Testis (tissue), 2 donors: ENCODE measurements around the gene PRR29.

Experiments used
- POLR2A ChIP-seq: fragments of 450-650 bp; IDR thresholded peaks from one replicate; pipeline ENCODE4 v1.6.1; 2017; ENCODE audit warnings: antibody characterized with exemption, mild to moderate bottlenecking, moderate library complexity
- TF ChIP-seq, protein P1 (sequence below), 3 experiments: fragments of 450-650 bp in 2 of 3; fragments of 200-600 bp in 1 of 3; sonication (generic) in 1 of 3; IDR thresholded peaks; one replicate each; pipeline ENCODE4 v1.5.1; 2016 to 2019; ENCODE audit warnings: antibody characterized with exemption in 3 of 3, mild to moderate bottlenecking in 2 of 3, moderate library complexity in 1 of 3

DNA sequence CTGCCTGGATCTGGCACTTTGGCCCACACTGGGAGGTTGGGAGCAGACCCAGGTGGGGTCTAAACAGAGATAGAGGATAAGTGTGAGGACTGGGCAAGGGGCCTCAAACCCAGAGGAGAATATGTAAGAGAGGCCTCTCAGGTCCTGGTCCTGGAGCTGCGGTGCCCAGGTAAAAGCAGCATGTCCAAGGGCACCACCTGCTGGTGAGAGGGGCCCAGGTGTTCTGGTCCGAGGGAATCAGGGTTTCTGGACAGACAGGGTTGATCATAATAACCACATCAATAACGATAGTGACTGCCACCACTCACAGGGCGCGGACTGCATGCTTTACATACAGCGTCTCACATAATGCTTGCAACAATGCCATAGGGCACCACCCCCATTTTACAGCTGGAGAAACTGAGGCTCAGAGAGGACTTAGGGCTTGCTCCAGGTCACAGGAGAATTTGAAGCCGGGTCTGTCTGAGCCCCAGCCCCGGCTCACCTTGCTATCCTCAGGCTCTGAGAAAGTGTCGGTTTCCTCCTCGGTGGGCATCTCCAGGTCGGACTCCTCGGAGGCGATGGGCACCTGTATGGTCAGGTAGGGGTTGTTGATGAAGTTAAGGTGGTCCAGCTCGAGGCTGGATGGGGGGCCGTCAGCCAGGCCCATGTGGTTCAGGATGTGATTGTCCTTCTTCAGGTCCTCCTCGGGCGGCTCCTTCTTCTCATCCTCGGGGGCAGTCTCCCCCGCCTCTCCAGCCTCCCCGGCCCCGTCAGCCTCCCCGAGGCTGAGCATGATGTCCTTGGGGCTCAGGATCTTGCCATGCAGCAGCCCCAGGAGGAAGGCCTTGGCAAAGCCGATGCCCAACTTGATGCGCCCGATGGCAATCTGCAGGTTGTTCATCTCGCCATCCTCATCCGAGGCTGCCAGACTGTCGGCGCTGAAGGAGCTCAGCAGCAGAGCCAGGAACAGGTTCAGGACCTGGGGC is 46.9 kb upstream of the PRR29 start:
- TF ChIP-seq, protein P1, sequence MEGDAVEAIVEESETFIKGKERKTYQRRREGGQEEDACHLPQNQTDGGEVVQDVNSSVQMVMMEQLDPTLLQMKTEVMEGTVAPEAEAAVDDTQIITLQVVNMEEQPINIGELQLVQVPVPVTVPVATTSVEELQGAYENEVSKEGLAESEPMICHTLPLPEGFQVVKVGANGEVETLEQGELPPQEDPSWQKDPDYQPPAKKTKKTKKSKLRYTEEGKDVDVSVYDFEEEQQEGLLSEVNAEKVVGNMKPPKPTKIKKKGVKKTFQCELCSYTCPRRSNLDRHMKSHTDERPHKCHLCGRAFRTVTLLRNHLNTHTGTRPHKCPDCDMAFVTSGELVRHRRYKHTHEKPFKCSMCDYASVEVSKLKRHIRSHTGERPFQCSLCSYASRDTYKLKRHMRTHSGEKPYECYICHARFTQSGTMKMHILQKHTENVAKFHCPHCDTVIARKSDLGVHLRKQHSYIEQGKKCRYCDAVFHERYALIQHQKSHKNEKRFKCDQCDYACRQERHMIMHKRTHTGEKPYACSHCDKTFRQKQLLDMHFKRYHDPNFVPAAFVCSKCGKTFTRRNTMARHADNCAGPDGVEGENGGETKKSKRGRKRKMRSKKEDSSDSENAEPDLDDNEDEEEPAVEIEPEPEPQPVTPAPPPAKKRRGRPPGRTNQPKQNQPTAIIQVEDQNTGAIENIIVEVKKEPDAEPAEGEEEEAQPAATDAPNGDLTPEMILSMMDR (IDR thresholded peaks at IDR 0.05), result no peak
- no peak for TF ChIP-seq POLR2A
